K562 (cell line): ENCODE results near the gene SNX27. TPM values are rescaled to one million over a fixed set of nuclear protein-coding genes. Genes with fewer than 3 reads are reported as not detected.

Experiments
- ERF ChIP-seq: fragments of 450-650 bp; formaldehyde crosslinking; IDR thresholded peaks from 2 replicates; pipeline ENCODE4 v1.4.0; 2020; ENCODE audit warnings: mild to moderate bottlenecking, mixed read lengths
- ETV5 ChIP-seq: sonication (generic); formaldehyde crosslinking; IDR thresholded peaks from 2 replicates; pipeline ENCODE4 v1.4.0; 2020; ENCODE audit warnings: low read depth, mild to moderate bottlenecking, missing genetic modification reagents
- SIN3A ChIP-seq, 2 experiments: fragments of 150-350 bp in 1 of 2; IDR thresholded peaks; 2 replicates each; pipeline ENCODE4 v1.6.1; 2011 to 2016; ENCODE audit warnings: borderline replicate concordance in 2 of 2, low read depth in 2 of 2, low read length in 2 of 2, mild to moderate bottlenecking in 2 of 2, moderate library complexity in 2 of 2; ENCODE audit not compliant: control insufficient read depth in 1 of 2
- SIX5 ChIP-seq, 2 experiments: IDR thresholded peaks; 2 replicates each; pipeline ENCODE4 v1.6.1; 2011; ENCODE audit warnings: low read length in 2 of 2, borderline replicate concordance in 1 of 2, low read depth in 1 of 2, mild to moderate bottlenecking in 1 of 2, moderate library complexity in 1 of 2; ENCODE audit not compliant: insufficient read depth in 1 of 2
- TEAD1 ChIP-seq, 2 experiments: fragments of 450-650 bp in 1 of 2; sonication (generic) in 1 of 2; formaldehyde crosslinking; IDR thresholded peaks; 2 replicates each; pipeline versions ENCODE4 v1.4.0 to v1.8.0; 2020 to 2022; ENCODE audit warnings: mild to moderate bottlenecking in 2 of 2, missing genetic modification reagents in 1 of 2
- TRIM28 ChIP-seq: fragments of 450-650 bp; IDR thresholded peaks from 2 replicates; pipeline ENCODE4 v1.6.1; 2017
- ZFX ChIP-seq: sonication (generic); formaldehyde crosslinking; IDR thresholded peaks from 2 replicates; pipeline ENCODE4 v1.8.0; 2022; ENCODE audit warnings: mild to moderate bottlenecking, missing genetic modification reagents, moderate library complexity
- ZNF143 ChIP-seq: sonication (generic); formaldehyde crosslinking; IDR thresholded peaks from 2 replicates; pipeline ENCODE4 v1.9.0; 2022; ENCODE audit warnings: mild to moderate bottlenecking, missing genetic modification reagents
- ZNF586 ChIP-seq: fragments of 450-650 bp; formaldehyde crosslinking; conservative IDR thresholded peaks from 2 replicates; pipeline ENCODE4 v1.4.0; 2020; ENCODE audit warnings: mild to moderate bottlenecking, moderate library complexity
- polyA plus RNA-seq, 8 experiments: library from polyadenylated mRNA; depleted of rRNA in 4 of 8; stranded (reverse) in 5 of 8; unstranded in 3 of 8; fragments of >200 nt; fragmentation: Nextera tagmentation in 2 of 8; fragmentation: Illumina TruSeq in 1 of 8; extraction: Ambion mirVana in 2 of 8; extraction: Trizol in 1 of 8; gene quantifications; 2 replicates each; pipeline versions ENCODE4 v1.2.1 to v1.2.3, GENCODE V29; 2011 to 2014; ENCODE audit warnings: inconsistent platforms in 1 of 8, missing spikeins in 1 of 8
- total RNA-seq, 7 experiments: library from RNA; depleted of rRNA in 6 of 7; stranded (reverse); fragments of >200 nt in 6 of 7; fragmentation: Illumina TruSeq in 2 of 7; extraction: Trizol in 2 of 7; gene quantifications; 2 replicates each; pipeline versions ENCODE4 v1.2.1 to v1.2.3, GENCODE V29; 2011 to 2021; ENCODE audit warnings: low replicate concordance in 1 of 7
- TF ChIP-seq, protein P1 (sequence below), 2 experiments: fragments of 450-650 bp in 1 of 2; IDR thresholded peaks; 2 replicates each; pipeline ENCODE4 v1.6.1; 2011 to 2017; ENCODE audit warnings: low read depth in 2 of 2, antibody characterized with exemption in 1 of 2, borderline replicate concordance in 1 of 2, low read length in 1 of 2, mild to moderate bottlenecking in 1 of 2, mixed read lengths in 1 of 2; ENCODE audit not compliant: control insufficient read depth in 1 of 2
- TF ChIP-seq, protein P2 (sequence below): sonication (generic); formaldehyde crosslinking; IDR thresholded peaks from 2 replicates; pipeline ENCODE4 v1.8.0; 2023; ENCODE audit warnings: missing genetic modification reagents, mild to moderate bottlenecking, borderline replicate concordance
- TF ChIP-seq, protein P3 (sequence below): sonication (generic); formaldehyde crosslinking; IDR thresholded peaks from 2 replicates; pipeline ENCODE4 v1.8.0; 2023; ENCODE audit warnings: mild to moderate bottlenecking, missing genetic modification reagents

SNX27 gene
- total and polyA plus RNA-seq, 9 of the 15 experiments (the other 6 are each of a cell fraction or from before 2014, with no cell fraction given): 4.5 to 18.7 (median 10.1) TPM

DNA sequence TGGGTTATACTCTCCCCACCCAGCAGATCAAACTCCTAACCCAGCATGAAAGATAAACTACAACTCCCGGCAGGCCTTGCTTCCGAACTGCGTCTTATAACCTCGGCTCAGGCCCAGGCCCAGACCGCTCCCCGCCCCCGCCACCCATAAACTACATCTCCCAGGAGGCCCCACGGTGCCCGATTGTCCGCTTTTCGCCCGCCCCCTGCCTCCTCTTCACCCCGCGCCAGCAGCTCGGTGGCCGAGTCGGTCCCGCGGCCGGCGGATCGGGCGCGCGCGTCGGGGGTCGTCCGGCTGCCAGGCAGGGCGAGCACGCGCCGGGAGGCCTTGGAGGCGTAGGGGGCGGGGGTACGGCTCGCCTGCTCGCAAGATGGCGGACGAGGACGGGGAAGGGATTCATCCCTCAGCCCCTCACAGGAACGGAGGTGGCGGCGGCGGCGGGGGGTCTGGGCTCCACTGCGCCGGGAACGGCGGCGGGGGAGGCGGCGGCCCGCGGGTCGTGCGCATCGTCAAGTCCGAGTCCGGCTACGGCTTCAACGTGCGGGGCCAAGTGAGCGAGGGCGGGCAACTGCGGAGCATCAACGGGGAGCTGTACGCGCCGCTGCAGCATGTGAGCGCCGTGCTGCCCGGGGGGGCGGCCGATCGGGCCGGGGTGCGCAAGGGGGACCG is at the start of gene SNX27 (continued):
- peak; percentile 11 to 59; a peak in 1 of 4 replicates for TF ChIP-seq TEAD1 (CRISPR knock-in tag; IDR thresholded peaks at IDR 0.05)
- TF ChIP-seq ERF: peak; percentile 67; the same call in 1 of the 2 replicates
- TF ChIP-seq ETV5 (CRISPR knock-in tag): peak; percentile 41; the same call in 1 of the 2 replicates
- no peak for TF ChIP-seq TRIM28
- peak; percentile 92 to 93 for TF ChIP-seq SIX5 (IDR thresholded peaks at IDR 0.05; ENCODE audit: borderline replicate concordance in 1 of 2, insufficient read depth in 1 of 2, low read depth in 1 of 2, low read length in 2 of 2)
- TF ChIP-seq ZFX (CRISPR knock-in tag): peak; percentile 99
- 0 out of 2 replicates have a peak, but pooled peaks have one; percentile 55 for TF ChIP-seq ZNF586
- TF ChIP-seq, protein P1, sequence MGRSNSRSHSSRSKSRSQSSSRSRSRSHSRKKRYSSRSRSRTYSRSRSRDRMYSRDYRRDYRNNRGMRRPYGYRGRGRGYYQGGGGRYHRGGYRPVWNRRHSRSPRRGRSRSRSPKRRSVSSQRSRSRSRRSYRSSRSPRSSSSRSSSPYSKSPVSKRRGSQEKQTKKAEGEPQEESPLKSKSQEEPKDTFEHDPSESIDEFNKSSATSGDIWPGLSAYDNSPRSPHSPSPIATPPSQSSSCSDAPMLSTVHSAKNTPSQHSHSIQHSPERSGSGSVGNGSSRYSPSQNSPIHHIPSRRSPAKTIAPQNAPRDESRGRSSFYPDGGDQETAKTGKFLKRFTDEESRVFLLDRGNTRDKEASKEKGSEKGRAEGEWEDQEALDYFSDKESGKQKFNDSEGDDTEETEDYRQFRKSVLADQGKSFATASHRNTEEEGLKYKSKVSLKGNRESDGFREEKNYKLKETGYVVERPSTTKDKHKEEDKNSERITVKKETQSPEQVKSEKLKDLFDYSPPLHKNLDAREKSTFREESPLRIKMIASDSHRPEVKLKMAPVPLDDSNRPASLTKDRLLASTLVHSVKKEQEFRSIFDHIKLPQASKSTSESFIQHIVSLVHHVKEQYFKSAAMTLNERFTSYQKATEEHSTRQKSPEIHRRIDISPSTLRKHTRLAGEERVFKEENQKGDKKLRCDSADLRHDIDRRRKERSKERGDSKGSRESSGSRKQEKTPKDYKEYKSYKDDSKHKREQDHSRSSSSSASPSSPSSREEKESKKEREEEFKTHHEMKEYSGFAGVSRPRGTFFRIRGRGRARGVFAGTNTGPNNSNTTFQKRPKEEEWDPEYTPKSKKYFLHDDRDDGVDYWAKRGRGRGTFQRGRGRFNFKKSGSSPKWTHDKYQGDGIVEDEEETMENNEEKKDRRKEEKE (IDR thresholded peaks at IDR 0.05; ENCODE audit: borderline replicate concordance in 1 of 2, control insufficient read depth in 1 of 2, low read depth in 2 of 2, low read length in 1 of 2): no peak
- TF ChIP-seq, protein P2, sequence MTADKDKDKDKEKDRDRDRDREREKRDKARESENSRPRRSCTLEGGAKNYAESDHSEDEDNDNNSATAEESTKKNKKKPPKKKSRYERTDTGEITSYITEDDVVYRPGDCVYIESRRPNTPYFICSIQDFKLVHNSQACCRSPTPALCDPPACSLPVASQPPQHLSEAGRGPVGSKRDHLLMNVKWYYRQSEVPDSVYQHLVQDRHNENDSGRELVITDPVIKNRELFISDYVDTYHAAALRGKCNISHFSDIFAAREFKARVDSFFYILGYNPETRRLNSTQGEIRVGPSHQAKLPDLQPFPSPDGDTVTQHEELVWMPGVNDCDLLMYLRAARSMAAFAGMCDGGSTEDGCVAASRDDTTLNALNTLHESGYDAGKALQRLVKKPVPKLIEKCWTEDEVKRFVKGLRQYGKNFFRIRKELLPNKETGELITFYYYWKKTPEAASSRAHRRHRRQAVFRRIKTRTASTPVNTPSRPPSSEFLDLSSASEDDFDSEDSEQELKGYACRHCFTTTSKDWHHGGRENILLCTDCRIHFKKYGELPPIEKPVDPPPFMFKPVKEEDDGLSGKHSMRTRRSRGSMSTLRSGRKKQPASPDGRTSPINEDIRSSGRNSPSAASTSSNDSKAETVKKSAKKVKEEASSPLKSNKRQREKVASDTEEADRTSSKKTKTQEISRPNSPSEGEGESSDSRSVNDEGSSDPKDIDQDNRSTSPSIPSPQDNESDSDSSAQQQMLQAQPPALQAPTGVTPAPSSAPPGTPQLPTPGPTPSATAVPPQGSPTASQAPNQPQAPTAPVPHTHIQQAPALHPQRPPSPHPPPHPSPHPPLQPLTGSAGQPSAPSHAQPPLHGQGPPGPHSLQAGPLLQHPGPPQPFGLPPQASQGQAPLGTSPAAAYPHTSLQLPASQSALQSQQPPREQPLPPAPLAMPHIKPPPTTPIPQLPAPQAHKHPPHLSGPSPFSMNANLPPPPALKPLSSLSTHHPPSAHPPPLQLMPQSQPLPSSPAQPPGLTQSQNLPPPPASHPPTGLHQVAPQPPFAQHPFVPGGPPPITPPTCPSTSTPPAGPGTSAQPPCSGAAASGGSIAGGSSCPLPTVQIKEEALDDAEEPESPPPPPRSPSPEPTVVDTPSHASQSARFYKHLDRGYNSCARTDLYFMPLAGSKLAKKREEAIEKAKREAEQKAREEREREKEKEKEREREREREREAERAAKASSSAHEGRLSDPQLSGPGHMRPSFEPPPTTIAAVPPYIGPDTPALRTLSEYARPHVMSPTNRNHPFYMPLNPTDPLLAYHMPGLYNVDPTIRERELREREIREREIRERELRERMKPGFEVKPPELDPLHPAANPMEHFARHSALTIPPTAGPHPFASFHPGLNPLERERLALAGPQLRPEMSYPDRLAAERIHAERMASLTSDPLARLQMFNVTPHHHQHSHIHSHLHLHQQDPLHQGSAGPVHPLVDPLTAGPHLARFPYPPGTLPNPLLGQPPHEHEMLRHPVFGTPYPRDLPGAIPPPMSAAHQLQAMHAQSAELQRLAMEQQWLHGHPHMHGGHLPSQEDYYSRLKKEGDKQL (CRISPR knock-in tag): 0 out of 2 replicates have a peak, but pooled peaks have one; percentile 61
- TF ChIP-seq SIN3A (IDR thresholded peaks at IDR 0.05; ENCODE audit: borderline replicate concordance in 2 of 2, control insufficient read depth in 1 of 2, low read depth in 2 of 2, low read length in 2 of 2): peak in 1 of 2 experiments; percentile 29; a peak in 1 of 4 replicates
- TF ChIP-seq, protein P3, sequence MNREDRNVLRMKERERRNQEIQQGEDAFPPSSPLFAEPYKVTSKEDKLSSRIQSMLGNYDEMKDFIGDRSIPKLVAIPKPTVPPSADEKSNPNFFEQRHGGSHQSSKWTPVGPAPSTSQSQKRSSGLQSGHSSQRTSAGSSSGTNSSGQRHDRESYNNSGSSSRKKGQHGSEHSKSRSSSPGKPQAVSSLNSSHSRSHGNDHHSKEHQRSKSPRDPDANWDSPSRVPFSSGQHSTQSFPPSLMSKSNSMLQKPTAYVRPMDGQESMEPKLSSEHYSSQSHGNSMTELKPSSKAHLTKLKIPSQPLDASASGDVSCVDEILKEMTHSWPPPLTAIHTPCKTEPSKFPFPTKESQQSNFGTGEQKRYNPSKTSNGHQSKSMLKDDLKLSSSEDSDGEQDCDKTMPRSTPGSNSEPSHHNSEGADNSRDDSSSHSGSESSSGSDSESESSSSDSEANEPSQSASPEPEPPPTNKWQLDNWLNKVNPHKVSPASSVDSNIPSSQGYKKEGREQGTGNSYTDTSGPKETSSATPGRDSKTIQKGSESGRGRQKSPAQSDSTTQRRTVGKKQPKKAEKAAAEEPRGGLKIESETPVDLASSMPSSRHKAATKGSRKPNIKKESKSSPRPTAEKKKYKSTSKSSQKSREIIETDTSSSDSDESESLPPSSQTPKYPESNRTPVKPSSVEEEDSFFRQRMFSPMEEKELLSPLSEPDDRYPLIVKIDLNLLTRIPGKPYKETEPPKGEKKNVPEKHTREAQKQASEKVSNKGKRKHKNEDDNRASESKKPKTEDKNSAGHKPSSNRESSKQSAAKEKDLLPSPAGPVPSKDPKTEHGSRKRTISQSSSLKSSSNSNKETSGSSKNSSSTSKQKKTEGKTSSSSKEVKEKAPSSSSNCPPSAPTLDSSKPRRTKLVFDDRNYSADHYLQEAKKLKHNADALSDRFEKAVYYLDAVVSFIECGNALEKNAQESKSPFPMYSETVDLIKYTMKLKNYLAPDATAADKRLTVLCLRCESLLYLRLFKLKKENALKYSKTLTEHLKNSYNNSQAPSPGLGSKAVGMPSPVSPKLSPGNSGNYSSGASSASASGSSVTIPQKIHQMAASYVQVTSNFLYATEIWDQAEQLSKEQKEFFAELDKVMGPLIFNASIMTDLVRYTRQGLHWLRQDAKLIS (CRISPR knock-in tag): 0 out of 2 replicates have a peak, but pooled peaks have one; percentile 51
- TF ChIP-seq ZNF143: peak; percentile 96
